Activated CD4-positive, CD25-positive, alpha-beta regulatory T cell treated with anti-CD3 and anti-CD28 coated beads, Interleukin-2, amount 50 U/mL, for 72 hours (primary cell): Measurements from ENCODE around the gene SLC6A6.
A peak's percentile ranks its signal among the peaks of the same experiment; 100 is the strongest.
"Not testable (repeated sequence)": the region's sequence is repeated elsewhere in the genome, so short reads cannot be mapped to it uniquely, and the experiment has no call there.

Experiments used
- DNase-seq: peaks from one replicate; pipeline ENCODE4 v3.0.0; 2021

SLC6A6 gene

DNA sequence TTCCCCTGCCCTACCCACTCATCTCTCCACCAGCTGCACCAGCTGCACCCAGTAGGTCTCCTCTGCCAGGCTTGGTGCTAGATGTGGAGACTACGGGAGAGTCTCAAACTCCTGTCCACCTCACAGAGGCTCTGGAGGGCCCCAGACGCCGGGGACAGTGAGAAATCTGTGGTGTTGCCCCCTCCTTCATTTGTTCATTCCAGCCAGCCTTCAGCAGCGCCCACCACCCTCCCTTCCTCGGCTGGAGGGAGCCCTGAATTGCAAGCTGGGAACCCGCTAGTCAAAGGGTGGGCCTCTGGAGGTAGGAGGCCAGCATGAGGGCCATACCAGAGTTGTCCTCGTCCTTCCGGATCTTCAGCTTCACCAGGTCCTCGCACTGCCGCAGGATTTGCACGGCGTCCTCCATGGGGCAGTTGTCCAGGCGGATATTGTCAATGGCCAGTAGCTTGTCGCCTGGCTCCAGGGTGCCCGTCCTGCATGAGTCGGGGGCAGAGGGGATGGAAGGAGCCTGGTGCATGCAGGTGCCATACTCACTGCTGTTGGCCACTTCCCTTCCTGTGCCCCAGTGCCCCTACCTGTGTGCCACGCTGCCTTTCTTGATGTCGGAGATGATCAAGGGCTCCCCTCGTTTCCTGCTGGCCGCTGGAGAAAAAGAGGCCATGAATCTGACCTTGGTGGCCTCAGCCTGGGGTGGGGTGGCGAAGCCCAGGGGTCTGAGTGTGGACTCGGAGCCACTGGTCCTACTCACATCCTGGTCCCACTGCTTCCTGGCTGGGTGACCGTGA lies 108.6 kb downstream of the SLC6A6 start:
- peak; percentile 26 for DNase-seq

- peak; percentile 13 for DNase-seq
Measured at GRCh38 chr3:14511623-14512280, 109.3 kb downstream of the SLC6A6 start.

GRCh38 chr3:14512281-14512941 lies 110.0 kb downstream of the SLC6A6 start:
- peak; percentile 25 for DNase-seq

- DNase-seq = no peak
Measured at GRCh38 chr3:14512942-14513327, 110.5 kb downstream of the SLC6A6 start.

GRCh38 chr3:14513566-14514322 lies 111.3 kb downstream of the SLC6A6 start:
- DNase-seq = peak; percentile 28

DNA sequence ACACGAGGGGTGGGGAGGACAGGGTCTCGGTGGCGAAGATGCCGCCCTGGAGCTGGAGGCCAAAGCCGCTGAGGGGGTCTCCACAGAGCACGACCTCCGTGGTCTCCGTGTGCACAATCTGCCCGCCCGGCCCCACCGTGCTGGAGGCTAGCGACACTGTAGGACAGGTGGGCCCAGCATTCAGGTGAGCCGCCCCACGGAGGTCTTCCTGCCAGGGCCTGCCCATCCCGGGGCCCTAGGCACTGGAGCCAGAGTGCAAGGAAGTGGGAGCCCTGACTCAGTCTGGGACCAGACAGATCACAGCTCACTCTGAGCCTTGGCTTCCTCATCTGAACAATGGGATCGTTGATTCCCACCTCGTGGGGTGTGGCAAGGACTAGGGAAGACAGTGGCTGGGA lies 111.9 kb downstream of the SLC6A6 start:
- peak; percentile 5 for DNase-seq

DNA sequence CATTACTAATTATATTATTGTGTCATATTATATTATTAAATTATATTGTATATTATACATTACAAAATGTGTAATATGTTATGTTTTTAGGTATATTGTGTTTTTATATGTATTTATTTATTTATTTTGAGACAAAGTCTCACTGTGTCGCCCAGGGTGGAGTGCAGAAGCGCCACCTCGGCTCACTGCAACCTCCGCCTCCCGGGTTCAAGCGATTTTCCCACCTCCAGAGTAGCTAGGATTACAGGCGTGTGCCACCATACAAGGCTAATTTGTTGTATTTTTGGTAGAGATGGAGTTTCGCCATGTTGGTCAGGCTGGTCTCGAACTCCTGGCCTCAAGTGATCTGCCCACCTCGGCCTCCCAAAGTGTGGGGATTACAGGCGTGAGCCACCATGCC lies 113.1 kb downstream of the SLC6A6 start:
- not testable (repeated sequence) for DNase-seq

DNA sequence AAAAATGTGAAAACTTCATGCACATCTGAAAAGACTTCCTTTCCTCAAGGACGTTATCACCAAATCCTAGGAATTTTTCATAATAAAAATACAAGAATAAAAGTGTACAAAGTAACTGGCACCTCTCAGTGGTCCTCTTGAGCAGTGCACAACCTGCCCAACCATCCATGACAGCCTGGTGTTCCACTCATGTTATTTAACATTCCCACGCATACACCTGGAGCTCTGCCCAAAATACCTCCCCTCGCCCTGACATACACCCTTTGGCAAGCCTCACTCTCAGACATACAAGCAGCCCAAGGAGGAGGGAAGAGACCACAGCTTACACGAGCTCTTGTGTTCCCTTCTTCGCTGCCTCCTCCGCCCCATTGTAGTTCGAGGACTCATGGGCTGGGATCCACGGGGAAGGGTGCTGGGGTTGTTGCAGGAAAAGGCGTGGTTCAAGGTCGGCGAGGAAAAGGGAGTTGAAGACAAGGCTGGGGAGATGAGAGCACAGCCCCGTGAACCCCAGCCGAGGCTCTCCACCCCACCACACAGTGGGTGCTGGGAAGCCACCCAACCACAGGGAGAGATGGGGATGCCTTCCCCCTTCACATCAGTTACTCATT lies 114.4 kb downstream of the SLC6A6 start:
- DNase-seq = no peak

DNA sequence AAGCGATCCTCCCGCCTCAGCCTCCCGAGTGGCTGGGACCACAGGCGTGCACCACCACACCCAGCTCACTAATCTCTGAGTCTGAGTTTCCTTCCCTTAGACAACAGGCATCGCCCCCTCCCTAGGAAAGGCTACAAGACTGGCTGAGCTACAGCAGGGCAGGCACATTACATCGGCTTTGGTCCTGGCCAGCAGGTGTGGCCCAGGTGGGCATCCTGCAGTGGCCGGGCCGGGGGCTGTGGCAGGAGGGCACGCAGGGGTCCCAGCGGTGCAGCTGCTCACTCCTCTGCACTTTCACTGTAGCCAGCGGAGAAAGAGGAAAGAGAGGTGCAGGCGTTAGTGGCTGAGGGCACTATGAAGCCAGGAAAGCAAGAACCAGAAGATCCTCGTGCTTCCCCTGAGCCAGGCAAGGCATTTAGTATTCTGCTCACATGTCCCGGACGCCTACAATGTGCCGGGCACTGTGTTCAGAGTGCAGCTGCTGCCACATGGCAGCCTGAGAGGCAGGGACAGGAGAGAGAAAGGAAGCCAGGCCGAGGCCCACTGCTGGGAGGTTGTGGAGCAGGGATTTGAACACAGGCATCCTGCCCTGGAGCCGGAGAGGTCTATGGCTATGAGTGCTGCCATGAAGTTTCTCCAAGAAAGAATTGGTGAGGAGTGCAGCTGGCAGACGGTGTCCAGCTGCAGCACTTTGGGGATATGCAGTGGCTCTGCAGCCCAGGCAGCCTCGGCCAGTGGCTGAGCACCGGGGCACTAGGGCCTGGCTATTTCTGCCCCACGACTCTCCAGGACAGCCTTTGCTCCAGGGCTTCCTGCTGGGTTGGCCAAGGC lies 115.4 kb downstream of the SLC6A6 start:
- no peak for DNase-seq

GRCh38 chr3:14518432-14518802 lies 116.0 kb downstream of the SLC6A6 start:
- DNase-seq = no peak

GRCh38 chr3:14518893-14519292 lies 116.5 kb downstream of the SLC6A6 start:
- DNase-seq = no peak

DNA sequence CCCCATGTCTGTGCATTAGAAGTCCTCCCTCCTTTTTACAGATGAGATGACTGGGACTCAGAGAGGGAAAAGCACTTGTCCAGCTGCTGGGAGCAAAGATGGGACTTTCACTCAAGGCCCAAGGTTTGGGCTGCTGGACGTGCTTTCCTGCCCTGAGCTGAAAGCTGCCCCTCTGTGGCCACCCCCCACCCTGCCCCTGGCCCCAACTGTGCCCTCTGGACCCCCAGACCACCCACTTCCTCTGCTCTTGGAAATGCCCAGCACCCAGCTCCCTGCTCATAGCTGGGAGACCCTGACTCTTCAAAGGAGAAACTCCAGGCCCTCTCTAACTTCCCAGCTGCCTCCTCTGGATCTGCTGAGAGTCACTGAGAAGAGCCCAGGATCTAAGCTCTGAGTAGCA lies 117.0 kb downstream of the SLC6A6 start:
- no peak for DNase-seq

GRCh38 chr3:14520149-14520548 lies 117.7 kb downstream of the SLC6A6 start:
- no peak for DNase-seq

DNA sequence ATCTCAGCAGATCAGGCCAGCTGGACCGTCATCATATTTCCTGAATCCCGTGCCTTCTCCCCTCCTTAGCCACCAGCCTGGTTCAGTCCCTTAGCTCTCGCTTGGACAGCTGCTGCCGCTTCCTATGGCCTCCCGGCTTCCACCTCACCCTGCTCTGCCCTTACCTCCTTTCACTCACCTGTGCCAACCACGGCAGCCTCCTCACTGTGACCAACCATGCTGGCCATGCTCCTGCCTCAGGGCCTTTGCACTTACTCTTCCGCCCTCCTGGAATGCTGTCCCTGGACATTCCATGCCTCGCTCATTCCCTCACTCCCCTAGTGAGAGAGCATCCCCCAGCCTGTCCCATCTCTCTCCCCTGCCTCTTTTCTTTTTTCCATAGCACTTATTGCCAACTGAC lies 118.6 kb downstream of the SLC6A6 start:
- no peak for DNase-seq

GRCh38 chr3:14521611-14522010 lies 119.2 kb downstream of the SLC6A6 start:
- DNase-seq = no peak

- DNase-seq = no peak
Measured at GRCh38 chr3:14522129-14522691, 119.8 kb downstream of the SLC6A6 start.

DNA sequence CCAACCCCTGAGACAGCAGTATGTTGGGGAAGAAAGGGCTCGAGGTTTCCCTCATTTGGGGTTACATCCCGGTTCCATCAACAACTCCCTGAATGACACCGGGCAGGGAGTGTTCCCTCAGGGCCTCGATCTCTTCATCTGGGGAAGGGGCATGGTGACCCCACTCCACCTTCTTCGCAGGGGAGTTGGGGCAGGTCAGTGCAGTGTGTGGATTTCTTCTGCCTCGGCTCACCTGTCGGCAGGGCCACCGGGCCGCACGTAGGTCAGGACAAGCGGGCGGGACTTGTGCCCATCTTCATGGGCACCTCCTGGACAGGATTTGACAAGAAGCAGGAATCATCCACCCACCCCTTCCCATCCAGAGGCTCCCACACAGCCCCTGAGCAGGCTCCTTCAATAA lies 120.4 kb downstream of the SLC6A6 start:
- no peak for DNase-seq

GRCh38 chr3:14523792-14524191 lies 121.4 kb downstream of the SLC6A6 start:
- DNase-seq = no peak

DNA sequence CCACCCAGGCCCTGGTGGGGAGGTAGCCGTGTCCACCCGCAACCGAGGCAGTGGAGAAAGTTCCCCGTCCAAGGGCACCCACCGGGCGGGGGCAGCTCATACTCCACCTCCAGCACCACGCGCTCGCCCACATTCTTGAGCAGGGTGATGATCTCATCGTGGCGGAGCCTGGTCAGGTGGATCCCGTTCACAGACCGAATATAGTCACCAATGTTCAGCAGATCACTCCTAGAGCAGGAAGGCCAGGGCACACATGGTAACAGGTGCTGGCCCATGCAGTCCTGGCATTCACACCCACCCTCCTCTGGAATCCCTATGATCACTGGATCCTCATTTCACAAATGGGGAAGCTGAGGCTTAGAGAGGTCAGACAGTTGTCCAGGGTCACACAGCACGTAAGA lies 121.9 kb downstream of the SLC6A6 start:
- no peak for DNase-seq

GRCh38 chr3:14524920-14525660 lies 122.7 kb downstream of the SLC6A6 start:
- DNase-seq = no peak
